K562 (cell line): ENCODE measurements around the gene GLRA2. TPM values are rescaled to one million over a fixed set of nuclear protein-coding genes. Genes with fewer than 3 reads are reported as not detected.

ENCODE experiments used
- ATAC-seq: fragments of 200-7000 bp; cut with Tn5 transposase; 3 replicates; pipeline ENCODE4 v1.9.1; 2020; ENCODE audit warnings: moderate library complexity
- BruUV-seq: library from RNA; stranded (reverse); fragments of 400-500 nt; replicated peaks from 2 replicates; lab custom pipeline; 2021; lab: Mats Ljungman, UMichigan
- CTCF ChIA-PET: fragments of 300-600 bp; formaldehyde crosslinking; extraction: SDS; loops from one replicate; lab custom pipeline; 2021; ENCODE audit warnings: low intra/inter-chr PET ratio; lab: Yijun Ruan, JAX
- POLR2A ChIA-PET: fragments of 300-600, 350-650 bp; sonication (Branson Sonifier 250); formaldehyde crosslinking; extraction: SDS; loops from one replicate; lab custom pipeline; 2021; ENCODE audit warnings: antibody characterized with exemption, inconsistent platforms; lab: Yijun Ruan, JAX
- DNase-seq, 4 experiments: peaks; one replicate each; pipeline versions ENCODE4 v3.0.0 to v3.0.0-alpha.2; 2011 to 2018; ENCODE audit warnings: low spot score in 3 of 4, mixed read lengths in 3 of 4; ENCODE audit errors: extremely low read depth in 1 of 4
- FAIRE-seq: peaks from 2 replicates; lab custom pipeline; 2011; peaks lifted over from hg19 to GRCh38; lab: Jason Lieb, UNC
- H2AFZ ChIP-seq: 2 replicates; pipeline ENCODE4 v1.6.0; 2011; ENCODE audit warnings: low read depth, low read length, control low read depth, inconsistent platforms
- H3K27ac ChIP-seq: fragments of 200-600 bp; 3 replicates; pipeline ENCODE4 v1.8.0; 2011; ENCODE audit warnings: low read depth, mild to moderate bottlenecking, control low read depth, inconsistent platforms, low read length, moderate library complexity, mixed read lengths; ENCODE audit errors: extremely low read depth
- H3K27me3 ChIP-seq, 2 experiments: fragments of 300-600 bp in 1 of 2; 2 replicates in 1 of 2; 3 replicates in 1 of 2; pipeline versions ENCODE4 v1.6.0 to v1.8.0; 2011; ENCODE audit warnings: inconsistent platforms in 2 of 2, low read length in 2 of 2, mild to moderate bottlenecking in 1 of 2, mixed read lengths in 1 of 2, moderate library complexity in 1 of 2; ENCODE audit not compliant: control insufficient read depth in 2 of 2, insufficient read depth in 2 of 2
- H3K36me3 ChIP-seq: fragments of 300-600 bp; 3 replicates; pipeline ENCODE4 v1.8.0; 2011; ENCODE audit warnings: mild to moderate bottlenecking, low read length, inconsistent platforms; ENCODE audit not compliant: control insufficient read depth, insufficient read depth
- H3K4me1 ChIP-seq, 2 experiments: fragments of 200-600 bp in 1 of 2; replicated peaks in 1 of 2; 2 replicates in 1 of 2; 3 replicates in 1 of 2; pipeline versions ENCODE4 v1.5.1 to v1.8.0; 2011; ENCODE audit warnings: inconsistent platforms in 2 of 2, low read length in 2 of 2, mild to moderate bottlenecking in 1 of 2, mixed read lengths in 1 of 2, moderate library complexity in 1 of 2; ENCODE audit not compliant: control insufficient read depth in 2 of 2, insufficient read depth in 2 of 2
- H3K4me2 ChIP-seq: 2 replicates; pipeline ENCODE4 v1.6.1; 2011; ENCODE audit warnings: low read length, control low read depth, inconsistent platforms, mixed read lengths; ENCODE audit not compliant: insufficient read depth
- H3K4me3 ChIP-seq: fragments of 200-600 bp; sonication (generic), shearing (Covaris generic); 2 replicates; pipeline ENCODE4 v1.5.1; 2016; ENCODE audit warnings: control low read depth, inconsistent platforms
- H3K79me2 ChIP-seq: fragments of 200-600 bp; 3 replicates; pipeline ENCODE4 v1.8.0; 2011; ENCODE audit warnings: low read length, inconsistent platforms; ENCODE audit not compliant: control insufficient read depth, insufficient read depth
- H3K9ac ChIP-seq, 2 experiments: 2 replicates each; pipeline versions ENCODE4 v1.6.0 to v1.6.1; 2011; ENCODE audit warnings: low read depth in 2 of 2, low read length in 2 of 2, control low read depth in 1 of 2, inconsistent platforms in 1 of 2, mild to moderate bottlenecking in 1 of 2, mixed read lengths in 1 of 2; ENCODE audit not compliant: insufficient read depth in 1 of 2
- H3K9me1 ChIP-seq: one replicate; pipeline ENCODE4 v1.6.0; 2011; ENCODE audit warnings: inconsistent platforms, mild to moderate bottlenecking, low read length, moderate library complexity; ENCODE audit not compliant: control insufficient read depth, insufficient read depth
- H3K9me3 ChIP-seq: replicated peaks from 2 replicates; pipeline ENCODE4 v1.5.1; 2011; ENCODE audit warnings: low read depth, low read length, inconsistent platforms; ENCODE audit not compliant: control insufficient read depth, insufficient read depth
- H4K20me1 ChIP-seq: replicated peaks from 2 replicates; pipeline ENCODE4 v1.6.1; 2011; ENCODE audit warnings: low read length, inconsistent platforms, mixed read lengths; ENCODE audit not compliant: control insufficient read depth, insufficient read depth
- FIP1L1 ChIP-seq: fragments of 200-400 bp; formaldehyde crosslinking; IDR thresholded peaks from 2 replicates; pipeline ENCODE4 v1.6.1; 2018; ENCODE audit warnings: mild to moderate bottlenecking, low read depth, low read length; ENCODE audit not compliant: poor library complexity, severe bottlenecking
- PYGO2 ChIP-seq: fragments of 450-650 bp; IDR thresholded peaks from 2 replicates; pipeline ENCODE4 v1.6.1; 2016; ENCODE audit warnings: mild to moderate bottlenecking, missing genetic modification characterization, moderate library complexity, missing compliant biosample characterization
- RAD21 ChIP-seq, 2 experiments: fragments of 250-450 bp in 1 of 2; fragments of 450-650 bp in 1 of 2; sonication (Bioruptor Pico) in 1 of 2; formaldehyde crosslinking in 1 of 2; IDR thresholded peaks in 1 of 2; conservative IDR thresholded peaks in 1 of 2; 2 replicates each; pipeline versions ENCODE4 v1.4.0 to v1.8.0; 2020 to 2022; ENCODE audit warnings: mild to moderate bottlenecking in 2 of 2, moderate library complexity in 1 of 2
- REST ChIP-seq, 2 experiments: fragments of 450-650 bp; formaldehyde crosslinking in 1 of 2; IDR thresholded peaks; 2 replicates each; pipeline versions ENCODE4 v1.4.0 to v1.6.1; 2014 to 2020; ENCODE audit warnings: mild to moderate bottlenecking in 2 of 2, borderline replicate concordance in 1 of 2, low read depth in 1 of 2
- SAP30 ChIP-seq: fragments of 200-600 bp; sonication (generic); IDR thresholded peaks from 2 replicates; pipeline ENCODE4 v1.6.1; 2012; ENCODE audit warnings: borderline replicate concordance, low read depth, mild to moderate bottlenecking, moderate library complexity, low read length, control low read depth, inconsistent platforms; ENCODE audit not compliant: insufficient read depth, poor library complexity, severe bottlenecking
- SMC3 ChIP-seq: conservative IDR thresholded peaks from 2 replicates; pipeline ENCODE4 v1.6.1; 2011; ENCODE audit warnings: low read depth, low read length, improper control_type of control experiment; ENCODE audit not compliant: insufficient read depth
- TCF7L2 ChIP-seq: fragments of 150-350 bp; IDR thresholded peaks from 2 replicates; pipeline ENCODE4 v1.6.1; 2016; ENCODE audit warnings: low read depth, mild to moderate bottlenecking, low read length, moderate library complexity
- ZKSCAN3 ChIP-seq: fragments of 250-450 bp; sonication (Bioruptor Pico); IDR thresholded peaks from 2 replicates; pipeline ENCODE4 v1.4.0; 2020
- ZNF134 ChIP-seq: fragments of 250-450 bp; sonication (Bioruptor Pico); conservative IDR thresholded peaks from 2 replicates; pipeline ENCODE4 v1.4.0; 2020
- ZSCAN29 ChIP-seq: fragments of 450-650 bp; IDR thresholded peaks from 2 replicates; pipeline ENCODE4 v1.6.1; 2017
- WGBS: fragments of 100-300 bp; shearing (Covaris generic); methylation state at CpG from one replicate; pipeline ENCODE4 v1.1.6; 2016; ENCODE audit warnings: low coverage, mixed read lengths; ENCODE audit not compliant: insufficient coverage; ENCODE audit errors: missing lambda C conversion rate; 5-methylcytosine and 5-hydroxymethylcytosine counted together
- in situ Hi-C: fragments of 300-500 bp; cut with MboI; formaldehyde crosslinking; loops from 4 replicates; pipeline ENCODE4 v1.15.0; 2018; ENCODE audit warnings: inconsistent platforms, mixed read lengths
- intact Hi-C: fragments of 100-400 bp; cut with micrococcal nuclease; formaldehyde crosslinking; loops from 2 replicates; pipeline ENCODE4 v1.14.2; 2022
- polyA plus RNA-seq, 8 experiments: library from polyadenylated mRNA; depleted of rRNA in 4 of 8; stranded (reverse) in 5 of 8; unstranded in 3 of 8; fragments of >200 nt; fragmentation: Nextera tagmentation in 2 of 8; fragmentation: Illumina TruSeq in 1 of 8; extraction: Ambion mirVana in 2 of 8; extraction: Trizol in 1 of 8; gene quantifications; 2 replicates each; pipeline versions ENCODE4 v1.2.1 to v1.2.3, GENCODE V29; 2011 to 2014; ENCODE audit warnings: inconsistent platforms in 1 of 8, missing spikeins in 1 of 8
- total RNA-seq, 7 experiments: library from RNA; depleted of rRNA in 6 of 7; stranded (reverse); fragments of >200 nt in 6 of 7; fragmentation: Illumina TruSeq in 2 of 7; extraction: Trizol in 2 of 7; gene quantifications; 2 replicates each; pipeline versions ENCODE4 v1.2.1 to v1.2.3, GENCODE V29; 2011 to 2021; ENCODE audit warnings: low replicate concordance in 1 of 7
- TF ChIP-seq, protein P1 (sequence below), 3 experiments: IDR thresholded peaks in 2 of 3; conservative IDR thresholded peaks in 1 of 3; 2 replicates each; pipeline ENCODE4 v1.5.1; 2011 to 2012; ENCODE audit warnings: low read length in 3 of 3, mild to moderate bottlenecking in 3 of 3, control low read depth in 2 of 3, improper control_type of control experiment in 1 of 3, inconsistent platforms in 1 of 3, low read depth in 1 of 3, mixed read lengths in 1 of 3, moderate library complexity in 1 of 3; ENCODE audit not compliant: insufficient read depth in 2 of 3

GLRA2 gene
- total and polyA plus RNA-seq, 9 of the 15 experiments (the other 6 are each of a cell fraction or from before 2014, with no cell fraction given) = not detected

DNA sequence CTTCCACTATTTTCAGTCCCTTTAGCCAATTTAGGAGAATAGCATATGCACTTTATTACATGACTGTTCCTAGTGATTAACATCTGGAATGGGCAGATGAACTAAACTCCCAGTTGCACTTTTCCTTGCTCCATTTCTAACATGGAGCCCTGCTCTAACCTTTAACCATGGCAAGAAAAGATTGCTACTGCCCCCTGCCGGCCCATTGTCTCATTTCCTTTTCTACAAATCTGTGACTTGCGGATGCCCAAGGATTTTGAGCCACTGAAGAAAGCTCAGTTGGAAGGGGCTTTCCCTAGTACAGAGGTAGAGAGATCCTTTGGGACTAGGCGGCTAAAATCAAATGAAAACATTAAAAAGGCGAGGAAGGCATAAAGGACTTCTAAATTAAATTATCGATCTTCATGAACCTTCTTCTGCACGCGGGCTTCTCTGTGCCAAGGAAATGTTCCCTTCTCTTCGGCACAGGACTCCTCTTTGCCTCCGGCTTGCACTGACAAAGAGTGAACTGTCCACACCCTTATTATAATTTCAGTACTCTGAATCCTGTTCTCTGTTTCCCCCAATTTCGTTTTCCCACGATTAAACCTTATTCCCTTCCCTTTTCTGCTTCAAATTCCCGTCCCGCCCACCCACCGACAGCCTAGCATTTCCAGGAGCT lies 577 bp upstream of the GLRA2 start:
- H4K20me1 ChIP-seq = no peaks in the 10 kb centered on the region
- DNase-seq (peak; percentile 10 to 42 (median 20)), ATAC-seq (peak; percentile 54; the same call in 1 of the 3 replicates), FAIRE-seq (no peak)
- no peaks in the 10 kb centered on the region for H3K27me3 ChIP-seq
- H3K9ac ChIP-seq = no peak overlapping the region
- no peaks in the 10 kb centered on the region for H3K4me1 ChIP-seq
- H3K4me3 ChIP-seq = no peak overlapping the region
- in situ Hi-C loops = no loop called here
- H3K9me1 ChIP-seq = no peaks in the 10 kb centered on the region
- no peak overlapping the region for H3K4me2 ChIP-seq
- no peaks in the 10 kb centered on the region for H3K36me3 ChIP-seq
- WGBS = under 1% methylated on average over 10 of the region's 14 CpGs
- H2AFZ ChIP-seq = no peak overlapping the region
- intact Hi-C loops = loop anchor here (2.0 to 5.0 kb wide), 3 partner anchors 434 to 491 kb away; no protein-coding TSS in a partner anchor
- POLR2A ChIA-PET = no interaction called here
- H3K27ac ChIP-seq = no peak overlapping the region
- no peaks in the 10 kb centered on the region for H3K9me3 ChIP-seq
- CTCF ChIA-PET = no interaction called here
- no TSS peak for BruUV-seq
- no peaks in the 10 kb centered on the region for H3K79me2 ChIP-seq
- TF ChIP-seq ZKSCAN3 (CRISPR knock-in tag) (no peak), FIP1L1 (no peak), SMC3 (0 out of 2 replicates have a peak, but pooled peaks have one; percentile 29), ZSCAN29 (no peak), PYGO2 (no peak), TCF7L2 (no peak), REST (IDR thresholded peaks at IDR 0.05; ENCODE audit: borderline replicate concordance) (peak; percentile 28; the same call in 1 of the 2 replicates), REST (CRISPR knock-in tag; IDR thresholded peaks at IDR 0.05; ENCODE audit: low read depth) (no peak), ZNF134 (CRISPR knock-in tag) (no peak), SAP30 (no peak), RAD21 (CRISPR knock-in tag; conservative IDR thresholded peaks at IDR 0.05 in 1 of 2, IDR thresholded peaks at IDR 0.05 in 1 of 2) (peak; percentile 47 to 63)
- TF ChIP-seq, protein P1, sequence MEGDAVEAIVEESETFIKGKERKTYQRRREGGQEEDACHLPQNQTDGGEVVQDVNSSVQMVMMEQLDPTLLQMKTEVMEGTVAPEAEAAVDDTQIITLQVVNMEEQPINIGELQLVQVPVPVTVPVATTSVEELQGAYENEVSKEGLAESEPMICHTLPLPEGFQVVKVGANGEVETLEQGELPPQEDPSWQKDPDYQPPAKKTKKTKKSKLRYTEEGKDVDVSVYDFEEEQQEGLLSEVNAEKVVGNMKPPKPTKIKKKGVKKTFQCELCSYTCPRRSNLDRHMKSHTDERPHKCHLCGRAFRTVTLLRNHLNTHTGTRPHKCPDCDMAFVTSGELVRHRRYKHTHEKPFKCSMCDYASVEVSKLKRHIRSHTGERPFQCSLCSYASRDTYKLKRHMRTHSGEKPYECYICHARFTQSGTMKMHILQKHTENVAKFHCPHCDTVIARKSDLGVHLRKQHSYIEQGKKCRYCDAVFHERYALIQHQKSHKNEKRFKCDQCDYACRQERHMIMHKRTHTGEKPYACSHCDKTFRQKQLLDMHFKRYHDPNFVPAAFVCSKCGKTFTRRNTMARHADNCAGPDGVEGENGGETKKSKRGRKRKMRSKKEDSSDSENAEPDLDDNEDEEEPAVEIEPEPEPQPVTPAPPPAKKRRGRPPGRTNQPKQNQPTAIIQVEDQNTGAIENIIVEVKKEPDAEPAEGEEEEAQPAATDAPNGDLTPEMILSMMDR (IDR thresholded peaks at IDR 0.05 in 2 of 3, conservative IDR thresholded peaks at IDR 0.05 in 1 of 3; ENCODE audit: insufficient read depth in 2 of 3, low read depth in 1 of 3, low read length in 3 of 3) = peak; percentile 29 to 44 (median 41); a peak in 5 of 6 replicates
